Spleen (tissue), 11 donors: ENCODE results near the gene BRD4. TPM values are rescaled to one million over a fixed set of nuclear protein-coding genes. Genes with fewer than 3 reads are reported as not detected.

Experiments used
- DNase-seq: peaks from one replicate; pipeline ENCODE4 v3.0.0-alpha.2; 2020
- H3K27ac ChIP-seq, 8 donors: fragments of 200-600 bp; sonication (generic) in 7 of 8; 1 replicate in 4 of 8; 2 replicates in 4 of 8; pipeline versions ENCODE4 v1.5.0 to v1.8.0; 2016 to 2021; ENCODE audit warnings: inconsistent platforms in 4 of 8, mild to moderate bottlenecking in 4 of 8, moderate library complexity in 1 of 8
- H3K27me3 ChIP-seq, 7 donors: fragments of 200-600 bp; sonication (generic) in 6 of 7; replicated peaks in 1 of 7; 1 replicate in 4 of 7; 2 replicates in 3 of 7; pipeline versions ENCODE4 v1.5.0 to v1.8.0; 2016 to 2021; ENCODE audit warnings: inconsistent platforms in 3 of 7, mild to moderate bottlenecking in 1 of 7
- H3K36me3 ChIP-seq, 6 donors: fragments of 200-600 bp; sonication (generic) in 5 of 6; 1 replicate in 4 of 6; 2 replicates in 2 of 6; pipeline versions ENCODE4 v1.5.0 to v1.8.0; 2016 to 2021; ENCODE audit warnings: inconsistent platforms in 2 of 6
- H3K4me1 ChIP-seq, 6 donors: fragments of 200-600 bp; sonication (generic) in 5 of 6; 1 replicate in 3 of 6; 2 replicates in 3 of 6; pipeline versions ENCODE4 v1.5.0 to v1.8.0; 2016 to 2021; ENCODE audit warnings: inconsistent platforms in 3 of 6
- H3K4me3 ChIP-seq, 8 donors: fragments of 200-600 bp; sonication (generic) in 7 of 8; 1 replicate in 4 of 8; 2 replicates in 4 of 8; pipeline versions ENCODE4 v1.5.0 to v1.8.0; 2016 to 2021; ENCODE audit warnings: inconsistent platforms in 4 of 8, mild to moderate bottlenecking in 4 of 8, moderate library complexity in 2 of 8
- H3K9me3 ChIP-seq, 8 donors: fragments of 200-600 bp; sonication (generic) in 7 of 8; 1 replicate in 4 of 8; 2 replicates in 4 of 8; pipeline versions ENCODE4 v1.5.0 to v1.8.0; 2016 to 2021; ENCODE audit warnings: inconsistent platforms in 4 of 8
- POLR2A ChIP-seq, 3 donors: fragments of 450-650 bp; IDR thresholded peaks; one replicate each; pipeline ENCODE4 v1.5.1; 2017; ENCODE audit warnings: antibody characterized with exemption in 3 of 3, mild to moderate bottlenecking in 1 of 3
- POLR2AphosphoS5 ChIP-seq, 3 donors: sonication (generic); formaldehyde crosslinking; IDR thresholded peaks; one replicate each; pipeline ENCODE4 v1.5.1; 2017; ENCODE audit warnings: antibody characterized with exemption in 3 of 3
- WGBS, 5 donors: extraction: QIAGEN DNeasy Blood & Tissue Kit in 3 of 5; methylation state at CpG; one replicate each; pipeline versions ENCODE4 v1.1.5 to v1.1.7; 2013 to 2018; 5-methylcytosine and 5-hydroxymethylcytosine counted together
- intact Hi-C: fragments of 100-400 bp; cut with DNase I; formaldehyde crosslinking; loops from one replicate; pipeline ENCODE4 v1.15.0; 2023; ENCODE audit warnings: low total_unique reads
- polyA plus RNA-seq, 3 donors: library from polyadenylated mRNA; stranded (reverse); fragments of 200-250 nt; gene quantifications; one replicate each; pipeline ENCODE4 v1.2.1, GENCODE V29; 2013
- total RNA-seq, 7 donors: library from RNA; depleted of rRNA in 3 of 7; stranded (reverse); fragments of >200 nt in 3 of 7; fragmentation: NEBNext Ultra II Directional in 4 of 7; extraction: Animal tissue kit (Norgen Biotek cat#: 25700) in 4 of 7; gene quantifications; one replicate each; pipeline versions ENCODE4 v1.1.0 to v1.2.1, GENCODE V29; 2016 to 2021
- TF ChIP-seq, protein P1 (sequence below), 11 experiments: fragments of 200-600 bp in 7 of 11; fragments of 450-650 bp in 4 of 11; sonication (generic) in 4 of 11; IDR thresholded peaks in 8 of 11; conservative IDR thresholded peaks in 3 of 11; 1 replicate in 7 of 11; 2 replicates in 4 of 11; pipeline versions ENCODE4 v1.4.0 to v1.8.0; 2016 to 2021; ENCODE audit warnings: antibody characterized with exemption in 11 of 11, inconsistent platforms in 4 of 11, mild to moderate bottlenecking in 1 of 11
- donor health status: healthy with polysubstance abuse.
- donor health status: DM: no; HTN: no; CAD: no; lungs with moderate emphysema.
- donor health status: DM: no; HTN: no; CAD: no.
- donor health status: Bipolar disorder and iron deficiency.
- donor health status: healthy.
- donor health status: DM: no; HTN: no; CAD: no.
- donor health status: DM: yes; HTN: yes; CAD: no.

The BRD4 gene
- total and polyA plus RNA-seq, 10 donors = 10.3 to 146 (median 68.0) TPM

- H3K4me3 ChIP-seq = peak overlapping the region; percentile 62 to 100 (median 97)
- peak overlapping the region; percentile 95 to 99 (median 97) for H3K27ac ChIP-seq
- H3K9me3 ChIP-seq = no peaks in the 10 kb centered on the region
- TF ChIP-seq, protein P1, sequence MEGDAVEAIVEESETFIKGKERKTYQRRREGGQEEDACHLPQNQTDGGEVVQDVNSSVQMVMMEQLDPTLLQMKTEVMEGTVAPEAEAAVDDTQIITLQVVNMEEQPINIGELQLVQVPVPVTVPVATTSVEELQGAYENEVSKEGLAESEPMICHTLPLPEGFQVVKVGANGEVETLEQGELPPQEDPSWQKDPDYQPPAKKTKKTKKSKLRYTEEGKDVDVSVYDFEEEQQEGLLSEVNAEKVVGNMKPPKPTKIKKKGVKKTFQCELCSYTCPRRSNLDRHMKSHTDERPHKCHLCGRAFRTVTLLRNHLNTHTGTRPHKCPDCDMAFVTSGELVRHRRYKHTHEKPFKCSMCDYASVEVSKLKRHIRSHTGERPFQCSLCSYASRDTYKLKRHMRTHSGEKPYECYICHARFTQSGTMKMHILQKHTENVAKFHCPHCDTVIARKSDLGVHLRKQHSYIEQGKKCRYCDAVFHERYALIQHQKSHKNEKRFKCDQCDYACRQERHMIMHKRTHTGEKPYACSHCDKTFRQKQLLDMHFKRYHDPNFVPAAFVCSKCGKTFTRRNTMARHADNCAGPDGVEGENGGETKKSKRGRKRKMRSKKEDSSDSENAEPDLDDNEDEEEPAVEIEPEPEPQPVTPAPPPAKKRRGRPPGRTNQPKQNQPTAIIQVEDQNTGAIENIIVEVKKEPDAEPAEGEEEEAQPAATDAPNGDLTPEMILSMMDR (IDR thresholded peaks at IDR 0.05 in 8 of 11, conservative IDR thresholded peaks at IDR 0.05 in 3 of 11) = peak in 3 of 11 experiments; percentile 1 to 36 (median 20)
- TF ChIP-seq POLR2A (IDR thresholded peaks at IDR 0.05) = no peak
- H3K36me3 ChIP-seq = peaks cover 0 to 24% (median 0%) of the 10 kb centered on the region in 6 donors
- H3K27me3 ChIP-seq = no peaks in the 10 kb centered on the region
- WGBS, 5 donors = 1 to 3% (median 2%) methylated on average over 16 to 56 of the region's 56 CpGs
- peaks cover 25 to 49% (median 42%) of the 10 kb centered on the region in 6 donors for H3K4me1 ChIP-seq
- DNase-seq = no peak
- intact Hi-C loops = loop anchor here (5.0 to 10.0 kb wide), 2 partner anchors 37 to 115 kb away; partner anchors contain the start of gene AKAP8L
Measured at GRCh38 chr19:15379999-15380647, 47.8 kb upstream of the BRD4 start.

DNA sequence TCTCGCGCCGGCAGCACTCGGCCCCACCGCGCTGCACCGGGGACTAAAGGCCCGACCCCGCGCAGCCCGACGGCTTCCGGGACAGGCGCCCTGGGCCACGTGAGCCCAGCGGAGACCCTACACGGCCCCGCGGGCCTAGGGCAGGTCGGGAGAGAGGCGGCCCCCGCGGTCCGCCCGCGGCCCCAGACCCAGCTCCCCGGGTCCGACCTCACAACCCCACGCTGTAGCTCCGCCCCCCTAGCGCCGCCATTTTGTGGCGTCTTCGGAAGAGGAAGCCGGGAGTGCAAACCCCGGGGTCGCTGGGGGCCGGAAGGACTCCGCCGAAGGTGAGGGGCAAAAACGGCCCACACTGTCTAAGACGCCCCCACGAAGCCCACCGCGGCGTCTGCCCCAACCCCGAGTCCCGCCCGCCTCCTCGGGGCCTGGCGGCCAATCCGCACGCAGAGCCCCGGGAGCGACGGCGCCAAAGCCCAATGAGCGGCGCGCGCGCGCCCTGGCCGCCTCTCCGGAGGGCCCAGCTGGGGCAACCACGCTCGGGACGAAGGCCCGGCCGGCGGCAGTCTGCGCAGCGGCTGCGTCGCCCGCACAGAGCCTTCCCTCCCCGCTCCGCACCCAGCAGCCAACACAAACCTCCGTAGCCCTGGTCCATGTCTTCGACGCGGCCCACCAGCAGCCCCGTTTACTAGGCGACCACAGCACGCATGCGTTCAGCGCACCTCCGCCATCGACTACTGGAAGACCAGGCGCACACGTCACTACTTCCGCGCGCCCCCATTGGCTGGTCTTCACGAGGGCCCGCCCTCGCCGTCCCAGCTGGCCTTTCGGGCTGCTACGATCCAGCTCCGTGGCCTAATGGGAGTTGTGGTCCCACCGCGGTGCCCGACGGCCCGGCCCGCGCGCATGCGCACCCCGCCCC lies 47.0 kb upstream of the BRD4 start, which contains the start of gene AKAP8:
Gene AKAP8, minus strand, starts transcription at position 705 of the 916 bp plus-strand sequence. Its CDS starts 56 bp downstream, at position 649.
- Histone ChIP-seq H3K36me3 (peaks cover 0 to 26% (median 0%) of the 10 kb centered on the region in 6 donors), H3K4me1 (peaks cover 32 to 57% (median 49%) of the 10 kb centered on the region in 6 donors), H3K27ac (peak within 1 kb of the TSS; percentile 95 to 99 (median 97)), H3K4me3 (peak within 1 kb of the TSS; percentile 87 to 100 (median 98)), H3K27me3 (no peaks in the 10 kb centered on the region), H3K9me3 (no peaks in the 10 kb centered on the region)
- TF ChIP-seq POLR2A (IDR thresholded peaks at IDR 0.05) (peak in 2 of 3 donors; percentile 57 to 76), POLR2AphosphoS5 (IDR thresholded peaks at IDR 0.05) (peak; percentile 98 to 99 (median 99))
- TF ChIP-seq, protein P1 (IDR thresholded peaks at IDR 0.05 in 8 of 11, conservative IDR thresholded peaks at IDR 0.05 in 3 of 11) = peak in 1 of 11 experiments; percentile 19
- peak; percentile 99 for DNase-seq
- 0 to 1% (median 0%) methylated on average over 31 to 111 of the region's 111 CpGs for WGBS, 5 donors
- intact Hi-C loops = loop anchor here (10.0 kb wide), 1 partner anchor 115 kb away; no protein-coding TSS in a partner anchor

GRCh38 chr19:15378534-15379082 lies 46.3 kb upstream of the BRD4 start:
- Histone ChIP-seq H3K4me3 (peak overlapping the region; percentile 87 to 100 (median 98)), H3K9me3 (no peaks in the 10 kb centered on the region), H3K36me3 (peaks cover 0 to 34% (median 5%) of the 10 kb centered on the region in 6 donors), H3K27me3 (no peaks in the 10 kb centered on the region), H3K27ac (peak overlapping the region; percentile 95 to 99 (median 97)), H3K4me1 (peaks cover 38 to 64% (median 57%) of the 10 kb centered on the region in 6 donors)
- DNase-seq = peak; percentile 90
- intact Hi-C loops = loop anchor here (10.0 kb wide), 1 partner anchor 114 kb away; no protein-coding TSS in a partner anchor
- 0 to 1% (median 0%) methylated on average over 16 to 22 of the region's 22 CpGs for WGBS, 5 donors
- TF ChIP-seq POLR2A (IDR thresholded peaks at IDR 0.05) = no peak
- TF ChIP-seq, protein P1 (IDR thresholded peaks at IDR 0.05 in 8 of 11, conservative IDR thresholded peaks at IDR 0.05 in 3 of 11) = no peak
- peak in 1 of 3 donors; percentile 1 for TF ChIP-seq POLR2AphosphoS5 (IDR thresholded peaks at IDR 0.05)
